GM19238 (cell line): ENCODE results near the gene CENPVL1.
"Not testable (repeated sequence)": the region's sequence is repeated elsewhere in the genome, so short reads cannot be mapped to it uniquely, and the experiment has no call there.

ENCODE experiments used
- DNase-seq: peaks from one replicate; pipeline ENCODE4 v3.0.0; 2011; ENCODE audit warnings: low spot score; ENCODE audit not compliant: insufficient read length

The CENPVL1 gene

DNA sequence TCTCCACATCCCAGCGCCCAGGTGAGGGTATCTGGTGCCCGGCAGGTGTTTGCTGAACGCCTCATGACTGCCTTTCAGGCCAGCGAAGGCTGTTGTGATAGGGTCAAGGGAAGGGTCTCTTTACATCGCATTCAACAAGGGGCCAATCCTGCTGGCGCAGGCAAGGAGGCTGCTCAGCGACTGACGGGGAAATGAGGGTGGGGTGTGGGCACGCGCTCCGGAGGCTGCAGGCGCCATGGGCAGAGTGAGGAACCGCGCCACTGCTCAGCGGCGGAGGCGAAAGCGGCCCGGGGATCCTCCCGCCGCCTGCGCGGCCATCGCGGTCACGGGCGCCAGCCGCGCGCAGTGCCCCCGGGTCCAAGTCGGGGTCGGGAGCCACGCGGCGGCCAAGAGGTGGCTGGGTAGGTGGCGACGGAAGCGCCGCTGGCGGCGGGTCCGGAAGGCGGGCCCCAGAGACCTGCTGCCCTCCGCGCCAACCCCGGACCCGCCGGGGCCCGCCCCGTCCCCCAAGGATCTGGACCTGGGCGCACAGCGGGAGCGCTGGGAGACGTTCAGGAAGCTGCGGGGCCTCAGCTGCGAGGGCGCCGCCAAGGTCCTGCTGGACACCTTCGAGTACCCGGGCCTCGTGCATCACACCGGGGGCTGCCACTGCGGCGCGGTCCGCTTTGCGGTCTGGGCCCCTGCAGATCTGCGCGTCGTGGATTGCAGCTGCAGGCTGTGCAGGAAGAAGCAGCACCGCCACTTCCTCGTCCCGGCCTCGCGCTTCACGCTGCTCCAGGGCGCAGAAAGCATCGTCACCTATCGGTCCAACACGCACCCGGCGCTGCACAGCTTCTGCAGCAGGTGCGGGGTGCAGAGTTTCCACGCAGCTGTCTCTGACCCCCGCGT lies at the start of gene CENPVL1:
Gene CENPVL1 (plus strand): TSS at position 236 of the 888 bp plus-strand sequence. CDS start 0 bp downstream, at position 236.
- DNase-seq: not testable (repeated sequence)

- DNase-seq: no peak
These were observed 44.3 kb upstream of the CENPVL1 start for GRCh38 chrX:51665981-51666380.

DNA sequence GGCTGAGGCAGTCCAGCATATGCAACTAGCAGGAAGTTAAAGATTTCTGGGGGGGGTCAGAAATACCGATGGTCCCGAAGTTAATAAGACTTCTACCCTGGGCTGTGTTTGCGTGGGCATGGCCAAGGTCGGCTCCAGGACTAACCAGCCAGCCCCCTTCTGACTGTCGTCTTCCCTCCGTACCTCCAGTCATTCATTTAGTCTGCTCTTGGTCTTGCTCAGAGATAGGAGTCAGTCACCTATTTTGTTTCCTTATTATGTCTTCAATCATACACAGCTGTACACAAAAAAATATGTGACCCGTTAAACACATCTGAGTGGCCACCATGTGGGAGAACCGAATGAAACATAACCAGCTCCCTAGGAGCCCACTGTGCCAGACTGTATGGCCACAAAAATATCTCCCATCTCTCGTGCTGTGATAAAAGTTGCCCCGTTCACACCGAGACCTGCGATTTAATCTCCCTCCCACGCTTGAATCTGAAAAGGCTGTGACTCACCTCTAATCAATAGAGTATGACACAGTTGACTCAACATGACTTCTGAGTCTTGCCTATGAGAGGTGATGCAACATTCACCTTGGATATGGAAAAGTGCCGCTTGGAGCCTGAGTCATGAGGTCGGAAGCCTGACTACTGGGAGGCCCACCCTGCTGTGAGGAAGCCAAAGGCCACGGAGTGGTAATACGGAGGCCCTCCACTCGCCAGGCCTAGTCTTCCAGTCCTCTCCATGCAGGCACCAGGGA lies 30.5 kb upstream of the CENPVL1 start:
- DNase-seq: not testable (repeated sequence)

DNA sequence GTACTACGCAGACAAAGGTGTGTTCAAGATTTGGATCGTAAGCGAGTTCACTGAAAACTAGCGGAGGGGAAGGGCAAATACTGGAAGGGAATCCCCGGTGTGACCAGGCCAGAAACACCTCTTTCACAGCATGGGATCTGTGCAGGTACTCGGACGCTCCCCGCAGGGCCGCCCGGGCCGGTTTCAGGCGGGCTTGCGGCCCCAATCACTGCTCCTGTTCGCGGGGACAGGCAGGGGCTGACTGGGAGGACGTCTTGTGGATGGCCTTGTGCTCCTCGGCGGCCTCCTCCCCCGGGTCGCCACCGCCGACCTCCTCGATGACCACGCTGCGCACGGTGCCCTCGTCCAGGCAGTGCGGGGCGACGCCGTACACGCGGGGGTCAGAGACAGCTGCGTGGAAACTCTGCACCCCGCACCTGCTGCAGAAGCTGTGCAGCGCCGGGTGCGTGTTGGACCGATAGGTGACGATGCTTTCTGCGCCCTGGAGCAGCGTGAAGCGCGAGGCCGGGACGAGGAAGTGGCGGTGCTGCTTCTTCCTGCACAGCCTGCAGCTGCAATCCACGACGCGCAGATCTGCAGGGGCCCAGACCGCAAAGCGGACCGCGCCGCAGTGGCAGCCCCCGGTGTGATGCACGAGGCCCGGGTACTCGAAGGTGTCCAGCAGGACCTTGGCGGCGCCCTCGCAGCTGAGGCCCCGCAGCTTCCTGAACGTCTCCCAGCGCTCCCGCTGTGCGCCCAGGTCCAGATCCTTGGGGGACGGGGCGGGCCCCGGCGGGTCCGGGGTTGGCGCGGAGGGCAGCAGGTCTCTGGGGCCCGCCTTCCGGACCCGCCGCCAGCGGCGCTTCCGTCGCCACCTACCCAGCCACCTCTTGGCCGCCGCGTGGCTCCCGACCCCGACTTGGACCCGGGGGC lies 28.2 kb upstream of the CENPVL1 start:
- not testable (repeated sequence) for DNase-seq

DNA sequence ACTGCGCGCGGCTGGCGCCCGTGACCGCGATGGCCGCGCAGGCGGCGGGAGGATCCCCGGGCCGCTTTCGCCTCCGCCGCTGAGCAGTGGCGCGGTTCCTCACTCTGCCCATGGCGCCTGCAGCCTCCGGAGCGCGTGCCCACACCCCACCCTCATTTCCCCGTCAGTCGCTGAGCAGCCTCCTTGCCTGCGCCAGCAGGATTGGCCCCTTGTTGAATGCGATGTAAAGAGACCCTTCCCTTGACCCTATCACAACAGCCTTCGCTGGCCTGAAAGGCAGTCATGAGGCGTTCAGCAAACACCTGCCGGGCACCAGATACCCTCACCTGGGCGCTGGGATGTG lies 27.6 kb upstream of the CENPVL1 start, which contains the start of gene CENPVL2:
Gene CENPVL2 (minus strand): TSS at position 112 of the 343 bp plus-strand sequence. CDS start 0 bp downstream, at position 112.
- not testable (repeated sequence) for DNase-seq

- no peak for DNase-seq
These were observed 16.1 kb upstream of the CENPVL1 start for GRCh38 chrX:51694254-51694653.

DNA sequence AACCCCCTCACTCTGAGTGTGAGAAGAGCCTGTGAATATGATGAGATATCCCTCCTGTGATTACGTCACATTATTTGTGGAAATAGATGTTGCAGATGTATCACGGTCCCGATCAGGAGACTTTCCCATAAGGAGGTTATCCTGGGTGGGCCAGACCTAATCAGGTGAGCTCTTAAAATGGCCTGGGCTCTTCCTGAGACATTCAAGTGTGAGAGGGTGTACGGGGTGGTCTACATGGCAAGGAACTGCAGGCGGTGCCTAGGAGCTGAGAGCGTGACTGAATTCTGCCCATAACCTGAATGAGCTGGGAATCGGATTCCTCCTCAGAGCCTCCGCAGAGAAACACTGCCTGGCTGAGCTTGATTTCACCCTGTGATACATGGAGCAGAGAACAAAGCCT lies 12.9 kb upstream of the CENPVL1 start:
- no peak for DNase-seq

- not testable (repeated sequence) for DNase-seq
These were observed 2.8 kb downstream of the CENPVL1 start for GRCh38 chrX:51712943-51713647.

GRCh38 chrX:51728202-51728601 lies 17.9 kb downstream of the CENPVL1 start:
- DNase-seq: no peak

GRCh38 chrX:51737091-51737490 lies 26.8 kb downstream of the CENPVL1 start:
- DNase-seq: no peak

GRCh38 chrX:51742586-51742985 lies 32.3 kb downstream of the CENPVL1 start:
- no peak for DNase-seq

DNA sequence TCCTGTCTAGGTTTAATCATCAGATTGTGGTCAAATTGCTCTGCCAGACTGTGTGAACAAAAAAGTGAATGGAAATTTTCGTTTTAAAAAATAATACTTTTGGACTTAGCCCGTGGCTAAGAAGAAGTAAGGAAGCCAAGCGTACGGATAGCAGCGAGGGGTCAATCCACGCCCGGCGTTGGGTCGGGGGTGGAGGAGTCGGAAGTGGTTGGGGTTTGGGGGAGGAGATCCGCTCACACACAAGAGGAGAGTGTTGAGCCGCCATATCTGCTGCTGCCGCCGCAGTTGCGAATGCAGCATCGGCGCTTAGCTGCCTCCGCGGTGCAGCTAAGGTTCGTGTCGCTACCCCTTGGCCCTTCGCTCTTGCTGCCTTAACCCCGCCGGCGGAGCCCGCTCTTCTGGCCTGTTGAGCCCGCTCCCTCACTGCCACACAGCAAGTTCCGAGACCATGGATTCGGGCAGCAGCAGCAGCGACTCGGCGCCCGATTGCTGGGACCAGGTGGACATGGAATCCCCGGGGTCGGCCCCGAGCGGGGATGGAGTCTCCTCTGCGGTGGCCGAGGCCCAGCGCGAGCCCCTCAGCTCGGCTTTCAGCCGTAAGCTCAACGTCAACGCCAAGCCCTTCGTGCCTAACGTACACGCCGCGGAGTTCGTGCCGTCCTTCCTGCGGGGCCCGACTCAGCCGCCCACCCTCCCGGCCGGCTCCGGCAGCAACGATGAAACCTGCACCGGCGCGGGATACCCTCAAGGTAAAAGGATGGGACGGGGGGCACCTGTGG lies 33.1 kb downstream of the CENPVL1 start, which contains the start of gene GSPT2:
Gene GSPT2 (plus strand): TSS at position 264 of the 779 bp plus-strand sequence. CDS start 185 bp downstream, at position 449.
- DNase-seq: peak; percentile 47

GRCh38 chrX:51747671-51748070 lies 37.4 kb downstream of the CENPVL1 start:
- DNase-seq: no peak

DNA sequence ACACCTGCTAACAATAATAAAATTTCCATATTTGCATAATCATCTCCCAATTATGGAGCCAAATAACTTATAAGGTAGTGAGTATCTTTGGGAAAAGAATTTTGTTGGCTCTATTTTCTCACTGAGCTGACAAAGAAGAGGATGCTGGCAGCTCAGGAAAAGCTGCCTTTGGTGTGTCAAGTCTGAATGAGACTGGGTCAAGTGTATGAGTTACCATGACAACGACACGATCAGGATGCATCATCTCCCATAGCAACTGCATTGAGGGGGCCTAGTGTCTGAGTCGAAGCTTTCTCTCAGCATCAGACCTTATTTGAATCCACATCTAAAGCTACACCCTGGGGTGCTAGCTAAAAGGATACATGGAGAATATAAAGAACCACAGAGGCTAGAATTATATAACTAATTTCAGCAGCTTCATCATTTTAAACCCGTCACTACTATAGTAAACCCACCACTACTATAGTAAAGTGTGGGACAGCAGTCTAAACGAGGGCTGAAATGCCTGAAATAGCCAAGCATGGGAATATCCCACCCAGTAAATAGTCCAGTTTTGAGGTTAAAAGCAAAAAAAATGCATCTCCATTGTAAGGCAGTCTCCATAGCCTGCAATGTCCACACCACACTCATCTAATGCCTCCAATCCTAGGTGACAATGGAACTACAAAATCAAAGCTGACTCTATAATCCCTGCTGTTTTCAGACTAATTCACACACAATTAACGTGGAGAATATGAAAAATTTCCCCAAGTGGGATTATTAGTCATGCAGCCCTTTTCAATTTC lies 48.9 kb downstream of the CENPVL1 start:
- DNase-seq: no peak

DNA sequence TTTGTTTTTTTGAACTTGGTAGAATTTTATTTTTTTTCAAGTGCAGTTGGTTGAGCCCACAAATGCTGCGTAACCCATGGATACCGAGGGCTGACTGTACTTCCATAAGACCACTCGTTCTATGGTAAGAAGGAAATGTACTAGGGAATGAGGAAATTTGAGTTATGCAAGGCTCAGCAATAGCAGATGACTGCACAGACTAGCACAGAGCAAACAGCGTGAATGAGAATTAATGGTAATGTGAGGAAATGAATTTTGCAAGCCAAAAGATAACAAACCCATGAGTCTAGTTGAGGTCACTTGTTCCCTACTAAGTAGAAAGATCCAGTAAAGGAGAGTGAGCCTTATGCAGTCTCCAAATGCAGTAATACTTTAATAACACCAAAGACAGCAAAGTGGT lies 50.3 kb downstream of the CENPVL1 start:
- no peak for DNase-seq
